ENCODE data around the gene C2CD2L.
"Not testable (repeated sequence)": the region's sequence is repeated elsewhere in the genome, so short reads cannot be mapped to it uniquely, and the experiment has no call there.

Gene C2CD2L

DNA sequence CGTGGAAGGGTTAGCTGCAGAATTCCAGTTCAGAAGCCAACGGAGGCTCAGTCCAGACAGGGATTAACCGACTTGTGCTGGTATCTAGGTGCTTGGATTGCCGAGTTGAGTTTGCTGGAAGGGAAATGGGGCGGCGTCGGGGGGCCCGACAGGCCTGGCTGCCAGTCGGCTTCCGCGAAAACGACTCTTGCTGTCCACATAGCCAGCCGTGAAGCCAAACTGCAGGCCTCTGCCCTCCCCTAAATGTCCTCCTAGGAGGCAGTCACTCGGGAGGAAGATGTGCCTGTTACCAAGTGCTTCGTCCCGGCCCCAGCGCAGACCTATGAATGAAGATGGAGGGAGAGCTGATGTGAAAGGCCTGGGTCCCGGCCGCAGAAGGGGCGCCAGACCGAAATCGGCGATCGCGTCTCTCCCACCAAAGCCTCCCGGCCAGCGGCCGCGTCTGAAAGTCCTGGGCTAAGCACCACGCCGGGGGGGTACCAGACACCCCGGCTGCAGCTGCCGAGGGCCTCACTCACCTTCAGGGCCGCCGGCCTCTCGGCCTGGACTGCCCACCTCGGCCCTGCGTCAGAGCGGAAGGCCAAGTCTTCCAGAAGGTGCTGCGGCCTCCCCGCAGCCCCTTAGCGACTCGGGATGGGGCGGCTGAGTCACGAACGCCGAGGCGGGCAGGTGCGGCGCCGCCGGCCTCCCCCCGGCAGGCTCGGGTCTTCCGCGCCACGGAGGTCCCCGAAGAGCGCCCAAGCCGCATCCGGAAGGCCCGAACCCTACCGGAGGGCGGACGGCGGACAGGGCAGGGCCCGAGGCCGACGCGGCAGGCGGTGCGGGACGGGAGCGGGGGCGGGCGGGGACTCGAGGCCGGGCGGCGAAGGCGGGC is 13.0 kb upstream of the C2CD2L start:
- Histone ChIP-seq H3K9me3 (ENCODE audit: control insufficient read depth, insufficient read depth, low read depth, low read length) (no peaks in the 10 kb centered on the region), H3K27me3 (ENCODE audit: control insufficient read depth, insufficient read depth, low read length) (no peaks in the 10 kb centered on the region), H3K27ac (ENCODE audit: low read depth, low read length) (peak overlapping the region; percentile 92), H3K9ac (ENCODE audit: low read length) (peak overlapping the region; percentile 96), H3K4me1 (ENCODE audit: control insufficient read depth, insufficient read depth, low read length) (peaks cover 14% of the 10 kb centered on the region), H3K4me3 (ENCODE audit: low read depth, low read length) (peak overlapping the region; percentile 96), H3K36me3 (ENCODE audit: control insufficient read depth, insufficient read depth, low read length) (peaks cover 74% of the 10 kb centered on the region)

DNA sequence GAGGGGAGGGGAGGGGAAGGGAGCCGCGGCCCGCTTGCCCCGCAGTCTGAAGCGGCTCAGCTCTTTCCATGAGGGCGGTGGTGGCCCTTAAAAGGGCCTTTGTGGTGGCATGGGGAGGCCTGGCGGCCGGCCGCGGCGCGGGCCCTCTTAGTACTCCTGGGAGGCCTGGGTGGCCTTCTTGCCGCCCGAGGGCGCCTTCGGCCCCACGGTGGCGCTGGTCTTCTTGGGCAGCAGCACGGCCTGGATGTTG is 12.4 kb upstream of the C2CD2L start:
- H3K27me3 ChIP-seq (ENCODE audit: control insufficient read depth, insufficient read depth, low read length): no peaks in the 10 kb centered on the region
- peak overlapping the region; percentile 96 for H3K9ac ChIP-seq (ENCODE audit: low read length)
- no peaks in the 10 kb centered on the region for H3K9me3 ChIP-seq (ENCODE audit: control insufficient read depth, insufficient read depth, low read depth, low read length)
- peak overlapping the region; percentile 92 for H3K27ac ChIP-seq (ENCODE audit: low read depth, low read length)
- H3K4me3 ChIP-seq (ENCODE audit: low read depth, low read length): peak overlapping the region; percentile 96
- peaks cover 14% of the 10 kb centered on the region for H3K4me1 ChIP-seq (ENCODE audit: control insufficient read depth, insufficient read depth, low read length)
- peaks cover 70% of the 10 kb centered on the region for H3K36me3 ChIP-seq (ENCODE audit: control insufficient read depth, insufficient read depth, low read length)

DNA sequence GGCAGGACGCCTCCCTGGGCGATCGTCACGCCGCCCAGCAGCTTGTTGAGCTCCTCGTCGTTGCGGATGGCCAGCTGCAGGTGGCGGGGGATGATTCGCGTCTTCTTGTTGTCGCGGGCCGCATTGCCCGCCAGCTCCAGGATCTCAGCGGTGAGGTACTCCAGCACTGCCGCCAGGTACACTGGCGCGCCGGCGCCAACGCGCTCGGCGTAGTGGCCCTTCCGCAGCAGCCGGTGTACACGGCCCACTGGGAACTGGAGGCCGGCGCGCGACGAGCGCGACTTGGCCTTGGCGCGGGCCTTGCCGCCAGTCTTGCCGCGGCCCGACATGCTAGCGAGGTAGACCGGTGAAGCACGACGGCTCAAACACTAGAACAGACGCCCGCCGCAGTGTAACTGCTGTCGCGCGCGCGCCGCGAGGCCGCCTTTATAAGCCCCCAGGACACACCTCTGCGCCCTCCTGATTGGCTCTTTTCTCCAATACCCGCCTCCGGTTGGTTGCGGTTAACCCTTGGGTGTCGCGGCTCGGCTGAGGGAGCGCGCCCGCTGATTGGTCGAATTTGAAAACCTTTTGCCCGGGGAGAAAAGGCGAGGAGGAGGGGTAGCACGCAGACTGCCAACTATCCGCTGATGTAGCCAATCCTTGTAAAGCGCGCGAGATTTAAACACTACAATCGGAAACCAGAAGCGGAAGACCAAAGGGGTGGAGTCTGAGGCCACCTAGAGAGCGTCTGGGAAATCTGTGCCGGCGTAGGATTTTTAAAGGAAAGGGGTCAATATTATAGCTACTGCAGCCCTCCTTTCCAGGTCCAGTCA is 11.9 kb upstream of the C2CD2L start:
- Histone ChIP-seq H3K27me3 (ENCODE audit: control insufficient read depth, insufficient read depth, low read length) (no peaks in the 10 kb centered on the region), H3K36me3 (ENCODE audit: control insufficient read depth, insufficient read depth, low read length) (peaks cover 66% of the 10 kb centered on the region), H3K9ac (ENCODE audit: low read length) (peak overlapping the region; percentile 96), H3K4me1 (ENCODE audit: control insufficient read depth, insufficient read depth, low read length) (peaks cover 18% of the 10 kb centered on the region), H3K27ac (ENCODE audit: low read depth, low read length) (peak overlapping the region; percentile 92), H3K9me3 (ENCODE audit: control insufficient read depth, insufficient read depth, low read depth, low read length) (no peaks in the 10 kb centered on the region), H3K4me3 (ENCODE audit: low read depth, low read length) (peak overlapping the region; percentile 96)

DNA sequence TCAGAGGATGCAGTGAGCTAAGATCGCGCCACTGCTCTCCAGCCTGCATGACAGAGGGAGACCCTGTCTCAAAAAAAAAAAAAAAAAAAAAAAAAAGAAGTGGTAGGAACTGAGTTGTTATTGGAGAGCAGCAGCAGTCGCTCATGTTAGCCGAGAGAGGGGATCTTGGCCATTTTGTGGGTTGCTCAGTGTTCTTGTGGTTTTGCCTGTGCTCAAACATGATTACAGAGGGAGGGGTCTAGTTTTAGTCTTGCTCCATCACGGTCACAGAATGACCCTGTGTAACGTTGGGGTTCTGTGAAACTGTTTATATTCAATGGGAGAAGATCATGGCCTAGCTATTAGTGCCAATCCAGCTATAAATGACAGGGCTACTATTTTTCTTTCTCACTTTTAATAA is 7.4 kb upstream of the C2CD2L start:
- Histone ChIP-seq H3K9me3 (ENCODE audit: control insufficient read depth, insufficient read depth, low read depth, low read length) (no peaks in the 10 kb centered on the region), H3K27me3 (ENCODE audit: control insufficient read depth, insufficient read depth, low read length) (no peaks in the 10 kb centered on the region), H3K9ac (ENCODE audit: low read length) (no peak overlapping the region), H3K4me1 (ENCODE audit: control insufficient read depth, insufficient read depth, low read length) (peaks cover 14% of the 10 kb centered on the region), H3K4me3 (ENCODE audit: low read depth, low read length) (no peak overlapping the region), H3K36me3 (ENCODE audit: control insufficient read depth, insufficient read depth, low read length) (peaks cover 29% of the 10 kb centered on the region), H3K27ac (ENCODE audit: low read depth, low read length) (no peak overlapping the region)

DNA sequence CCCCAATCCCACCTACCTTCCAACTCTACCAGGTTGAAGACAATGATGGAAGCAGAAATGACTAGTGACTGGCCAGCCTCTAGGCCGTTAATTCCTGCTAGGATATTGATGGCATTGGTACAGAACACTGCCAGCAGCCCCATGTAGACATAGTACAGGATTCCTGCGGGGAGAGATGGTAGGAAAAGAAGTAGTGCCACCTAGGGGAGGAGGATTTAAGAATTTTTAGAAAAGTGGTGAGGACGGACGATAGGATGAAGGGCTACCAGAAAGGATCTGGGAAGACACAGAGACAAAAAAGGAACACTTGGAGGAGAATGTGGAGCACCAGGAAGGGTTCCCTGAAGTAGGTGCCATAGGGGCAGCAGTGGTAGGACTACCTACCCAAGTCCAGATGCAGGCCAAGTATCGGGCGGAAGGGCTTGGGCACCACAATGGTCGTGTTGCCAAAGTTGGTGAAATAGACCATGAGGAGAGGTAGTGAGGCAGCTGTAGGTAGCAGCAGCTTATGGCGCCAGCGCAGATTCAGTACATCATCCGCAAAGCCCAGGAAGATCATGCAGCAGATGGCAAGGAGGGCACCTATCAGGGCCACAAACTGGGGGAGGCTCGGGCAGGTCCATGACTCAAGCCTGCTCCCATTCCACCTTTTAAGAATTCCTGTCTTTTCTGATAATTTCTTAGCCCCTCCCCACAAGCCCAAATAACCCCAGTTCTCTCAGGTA is 6.7 kb upstream of the C2CD2L start:
- Histone ChIP-seq H3K27ac (ENCODE audit: low read depth, low read length) (no peak overlapping the region), H3K9ac (ENCODE audit: low read length) (peak overlapping the region; percentile 92), H3K4me3 (ENCODE audit: low read depth, low read length) (peak overlapping the region; percentile 83), H3K27me3 (ENCODE audit: control insufficient read depth, insufficient read depth, low read length) (no peaks in the 10 kb centered on the region), H3K9me3 (ENCODE audit: control insufficient read depth, insufficient read depth, low read depth, low read length) (no peaks in the 10 kb centered on the region), H3K4me1 (ENCODE audit: control insufficient read depth, insufficient read depth, low read length) (peaks cover 14% of the 10 kb centered on the region), H3K36me3 (ENCODE audit: control insufficient read depth, insufficient read depth, low read length) (peaks cover 29% of the 10 kb centered on the region)

DNA sequence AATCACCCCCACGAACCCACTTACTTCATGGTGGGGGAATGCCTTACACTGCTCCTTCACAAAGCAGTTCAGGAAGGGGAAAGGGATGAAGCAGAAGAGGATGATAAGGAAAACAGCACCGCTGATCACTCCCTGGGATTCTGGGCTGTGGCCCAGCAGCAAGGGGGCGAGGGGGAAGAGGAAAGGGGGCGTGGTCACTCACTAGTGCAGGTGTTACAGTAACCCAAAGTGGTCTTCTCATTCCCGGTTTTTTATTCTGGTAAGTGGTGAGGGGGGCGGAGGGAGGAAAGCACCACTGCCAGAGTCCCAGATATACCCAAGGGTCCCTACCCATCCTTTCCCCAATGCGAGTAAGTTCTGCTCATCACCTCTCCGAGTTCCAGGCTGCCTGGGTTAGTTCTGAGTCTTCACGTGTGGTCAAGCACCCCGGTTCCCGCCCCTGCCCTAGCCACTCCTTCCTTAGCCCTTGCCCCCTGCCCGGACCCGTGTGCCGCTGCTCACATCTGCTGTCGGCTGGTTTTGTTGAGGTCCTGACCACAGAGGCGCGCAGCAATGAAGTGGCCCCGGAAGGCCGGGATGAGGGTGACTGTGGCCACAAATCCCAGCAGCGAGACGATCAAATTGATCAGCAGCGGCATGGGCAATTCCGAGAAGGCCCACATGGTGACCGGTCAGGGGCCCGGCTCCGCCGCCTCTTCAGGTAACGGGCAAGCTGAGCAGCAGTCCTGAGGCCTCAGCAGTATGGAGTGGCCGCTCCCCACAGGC is 6.0 kb upstream of the C2CD2L start:
- Histone ChIP-seq H3K9ac (ENCODE audit: low read length) (peak overlapping the region; percentile 92), H3K27me3 (ENCODE audit: control insufficient read depth, insufficient read depth, low read length) (no peaks in the 10 kb centered on the region), H3K36me3 (ENCODE audit: control insufficient read depth, insufficient read depth, low read length) (peaks cover 29% of the 10 kb centered on the region), H3K27ac (ENCODE audit: low read depth, low read length) (peak overlapping the region; percentile 96), H3K4me3 (ENCODE audit: low read depth, low read length) (peak overlapping the region; percentile 83), H3K9me3 (ENCODE audit: control insufficient read depth, insufficient read depth, low read depth, low read length) (no peaks in the 10 kb centered on the region), H3K4me1 (ENCODE audit: control insufficient read depth, insufficient read depth, low read length) (peaks cover 16% of the 10 kb centered on the region)

DNA sequence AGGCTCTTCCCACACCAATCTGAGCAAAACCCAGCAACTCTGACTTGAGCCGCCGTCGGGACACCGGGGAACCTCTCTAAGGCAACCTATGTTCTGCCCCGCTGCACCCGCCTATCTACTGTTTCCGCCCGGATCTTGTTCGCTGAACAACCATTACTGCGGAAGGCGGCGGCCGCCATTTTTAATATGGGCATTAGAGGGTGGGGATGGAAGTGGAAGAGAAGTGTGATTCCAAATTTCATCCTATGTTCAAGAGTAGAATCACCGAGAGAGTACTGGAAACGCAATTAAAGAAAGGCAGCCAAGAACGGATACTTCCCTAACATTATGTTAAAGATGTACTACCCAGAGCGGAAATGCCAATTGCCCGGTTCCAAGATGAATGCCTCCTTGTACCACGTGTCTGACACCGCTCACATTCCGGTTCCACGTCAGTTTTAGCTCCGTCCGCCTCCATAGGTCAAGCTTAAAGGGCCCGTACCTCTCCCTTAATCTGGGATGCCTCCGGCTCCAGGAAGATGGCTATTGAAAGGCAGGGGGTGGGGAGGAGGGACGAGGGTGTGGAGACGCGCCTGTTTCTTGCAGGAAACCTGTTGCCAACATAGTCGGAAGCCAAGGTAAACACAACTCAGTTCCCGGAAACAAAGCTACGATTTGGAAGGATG is 5.3 kb upstream of the C2CD2L start, which contains the start of gene DPAGT1:
TSS of gene DPAGT1 (minus strand) at position 95 of the 665 bp plus-strand sequence. CDS start 198 bp downstream, outside the sequence.
- peak within 1 kb of the TSS; percentile 96 for H3K27ac ChIP-seq (ENCODE audit: low read depth, low read length)

DNA sequence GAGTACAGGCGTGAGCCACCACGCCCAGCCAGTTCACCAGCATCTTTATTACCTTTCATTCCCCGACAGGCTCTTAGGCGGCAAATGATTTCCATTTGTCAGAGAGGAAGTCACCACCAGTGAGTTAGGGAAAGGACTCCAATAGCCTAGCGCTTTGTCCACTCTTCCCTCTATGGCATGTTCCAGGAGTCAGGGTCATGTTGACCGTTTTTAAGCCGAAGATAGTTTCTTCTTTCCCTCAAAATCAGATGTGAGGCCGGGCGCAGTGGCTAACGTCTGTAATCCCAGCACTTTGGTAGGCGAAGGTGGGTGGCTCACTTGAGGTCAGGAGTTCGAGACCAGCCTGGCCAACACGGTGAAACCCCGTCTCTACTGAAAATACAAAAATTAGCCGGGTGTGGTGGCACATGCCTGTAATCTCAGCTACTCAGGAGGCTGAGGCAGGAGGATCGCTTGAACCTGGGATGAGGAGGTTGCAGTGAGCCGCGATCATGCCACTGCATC is 3.9 kb upstream of the C2CD2L start:
- H3K27ac ChIP-seq (ENCODE audit: low read depth, low read length): peak overlapping the region; percentile 46; the same call in 1 of the 2 replicates
- H3K4me3 ChIP-seq (ENCODE audit: low read depth, low read length): peak overlapping the region; percentile 83
- H3K4me1 ChIP-seq (ENCODE audit: control insufficient read depth, insufficient read depth, low read length): peaks cover 27% of the 10 kb centered on the region
- H3K27me3 ChIP-seq (ENCODE audit: control insufficient read depth, insufficient read depth, low read length); H3K36me3 ChIP-seq (ENCODE audit: control insufficient read depth, insufficient read depth, low read length); H3K9me3 ChIP-seq (ENCODE audit: control insufficient read depth, insufficient read depth, low read depth, low read length): not testable (repeated sequence)
- H3K9ac ChIP-seq (ENCODE audit: low read length): peak overlapping the region; percentile 20

More for the DNA sequence above, 5.3 kb upstream of the C2CD2L start, which contains the start of gene DPAGT1:
- H3K4me1 ChIP-seq (ENCODE audit: control insufficient read depth, insufficient read depth, low read length): peaks cover 23% of the 10 kb centered on the region
- peaks cover 23% of the 10 kb centered on the region for H3K36me3 ChIP-seq (ENCODE audit: control insufficient read depth, insufficient read depth, low read length)
- H3K27me3 ChIP-seq (ENCODE audit: control insufficient read depth, insufficient read depth, low read length): no peaks in the 10 kb centered on the region
- peak within 1 kb of the TSS; percentile 83 for H3K4me3 ChIP-seq (ENCODE audit: low read depth, low read length)
- H3K9ac ChIP-seq (ENCODE audit: low read length): peak within 1 kb of the TSS; percentile 92
- H3K9me3 ChIP-seq (ENCODE audit: control insufficient read depth, insufficient read depth, low read depth, low read length): no peaks in the 10 kb centered on the region

DNA sequence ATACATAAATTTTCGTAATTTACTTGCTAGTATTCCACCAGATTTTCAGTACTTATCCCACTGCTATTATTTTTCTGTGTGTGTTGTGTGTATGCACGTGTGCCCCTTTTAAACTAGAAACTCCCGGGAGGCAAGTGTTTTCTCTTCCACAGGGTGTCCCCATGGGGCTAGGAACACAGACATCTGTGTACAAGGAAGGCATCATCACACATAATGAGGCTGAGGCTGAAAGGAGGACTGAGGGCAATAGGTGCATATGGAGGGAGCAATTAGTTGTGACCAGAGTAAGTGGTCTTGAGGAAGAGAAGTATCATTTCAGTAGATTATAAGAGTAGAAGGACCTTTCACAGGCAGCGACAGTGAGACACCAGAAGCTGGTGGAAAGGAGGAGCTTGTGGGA is 3.4 kb upstream of the C2CD2L start:
- Histone ChIP-seq H3K4me1 (ENCODE audit: control insufficient read depth, insufficient read depth, low read length) (peaks cover 32% of the 10 kb centered on the region), H3K27ac (ENCODE audit: low read depth, low read length) (no peak overlapping the region), H3K9ac (ENCODE audit: low read length) (no peak overlapping the region), H3K9me3 (ENCODE audit: control insufficient read depth, insufficient read depth, low read depth, low read length) (no peaks in the 10 kb centered on the region), H3K36me3 (ENCODE audit: control insufficient read depth, insufficient read depth, low read length) (peaks cover 4% of the 10 kb centered on the region; the same call in 1 of the 2 replicates), H3K4me3 (ENCODE audit: low read depth, low read length) (no peak overlapping the region), H3K27me3 (ENCODE audit: control insufficient read depth, insufficient read depth, low read length) (peaks cover 11% of the 10 kb centered on the region)

Measured in HUES6 (cell line).